ENCODE results near the gene NAA16.

DNA sequence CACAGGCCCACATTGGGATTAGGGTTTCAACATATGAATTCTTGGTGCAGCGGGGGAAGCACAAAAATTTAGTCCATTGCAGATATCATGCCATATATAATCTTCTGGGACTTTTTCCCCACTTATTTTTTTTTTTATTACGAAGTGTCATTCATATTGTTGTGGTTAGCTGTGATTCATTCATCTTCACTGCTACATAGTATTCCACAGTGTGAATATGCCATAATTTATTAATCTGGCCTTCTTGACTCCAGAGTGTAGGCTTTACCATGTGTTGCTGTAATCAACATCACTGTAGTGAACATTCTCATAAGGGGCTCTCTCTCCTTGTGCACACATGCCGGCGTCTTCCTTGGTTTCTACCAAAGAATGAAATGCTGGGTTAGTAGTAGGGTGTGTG lies 92.9 kb downstream of the NAA16 start:
- no peak for TF ChIP-seq POLR2AphosphoS5 (IDR thresholded peaks at IDR 0.05; ENCODE audit: borderline replicate concordance, low read depth, low read length)
- no peak for TF ChIP-seq EZH2 (IDR thresholded peaks at IDR 0.05)
